ENCODE data around the gene C9orf85.

DNA sequence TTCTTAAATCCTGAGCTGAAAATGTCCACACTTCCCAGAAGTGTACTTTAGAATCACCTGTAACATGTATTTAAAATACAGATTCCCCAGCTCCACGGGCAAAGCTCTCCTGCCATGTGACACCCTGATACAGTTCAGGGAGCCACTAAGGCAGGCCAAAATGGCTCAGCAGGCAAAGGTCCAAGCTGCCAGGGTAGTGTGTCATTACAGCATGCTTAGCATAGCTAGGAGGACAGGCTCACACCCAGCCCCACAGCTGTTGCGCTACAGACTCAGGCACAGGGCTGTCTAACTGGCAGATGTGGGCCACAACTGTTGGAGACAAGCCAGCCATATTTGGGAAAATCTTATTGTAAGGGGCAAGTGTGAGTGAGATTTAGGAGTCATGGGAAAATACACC lies 73.0 kb downstream of the C9orf85 start:
- TF ChIP-seq, protein P1, sequence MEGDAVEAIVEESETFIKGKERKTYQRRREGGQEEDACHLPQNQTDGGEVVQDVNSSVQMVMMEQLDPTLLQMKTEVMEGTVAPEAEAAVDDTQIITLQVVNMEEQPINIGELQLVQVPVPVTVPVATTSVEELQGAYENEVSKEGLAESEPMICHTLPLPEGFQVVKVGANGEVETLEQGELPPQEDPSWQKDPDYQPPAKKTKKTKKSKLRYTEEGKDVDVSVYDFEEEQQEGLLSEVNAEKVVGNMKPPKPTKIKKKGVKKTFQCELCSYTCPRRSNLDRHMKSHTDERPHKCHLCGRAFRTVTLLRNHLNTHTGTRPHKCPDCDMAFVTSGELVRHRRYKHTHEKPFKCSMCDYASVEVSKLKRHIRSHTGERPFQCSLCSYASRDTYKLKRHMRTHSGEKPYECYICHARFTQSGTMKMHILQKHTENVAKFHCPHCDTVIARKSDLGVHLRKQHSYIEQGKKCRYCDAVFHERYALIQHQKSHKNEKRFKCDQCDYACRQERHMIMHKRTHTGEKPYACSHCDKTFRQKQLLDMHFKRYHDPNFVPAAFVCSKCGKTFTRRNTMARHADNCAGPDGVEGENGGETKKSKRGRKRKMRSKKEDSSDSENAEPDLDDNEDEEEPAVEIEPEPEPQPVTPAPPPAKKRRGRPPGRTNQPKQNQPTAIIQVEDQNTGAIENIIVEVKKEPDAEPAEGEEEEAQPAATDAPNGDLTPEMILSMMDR (IDR thresholded peaks at IDR 0.05) = no peak
- TF ChIP-seq POLR2A (IDR thresholded peaks at IDR 0.05) = no peak
